GM10266 (cell line): ENCODE results near the gene ESRRG.

Source experiments
- DNase-seq: peaks from one replicate; pipeline ENCODE4 v3.0.0; 2012; ENCODE audit errors: extremely low spot score
- TF ChIP-seq, protein P1 (sequence below): IDR thresholded peaks from 2 replicates; pipeline ENCODE4 v1.5.1; 2012; ENCODE audit warnings: mild to moderate bottlenecking, low read depth; ENCODE audit not compliant: control insufficient read depth, insufficient read depth; ENCODE audit errors: missing control alignments

Gene ESRRG

GRCh38 chr1:216462066-216462775 lies 261.0 kb downstream of the ESRRG start:
- no peak for DNase-seq
- TF ChIP-seq, protein P1, sequence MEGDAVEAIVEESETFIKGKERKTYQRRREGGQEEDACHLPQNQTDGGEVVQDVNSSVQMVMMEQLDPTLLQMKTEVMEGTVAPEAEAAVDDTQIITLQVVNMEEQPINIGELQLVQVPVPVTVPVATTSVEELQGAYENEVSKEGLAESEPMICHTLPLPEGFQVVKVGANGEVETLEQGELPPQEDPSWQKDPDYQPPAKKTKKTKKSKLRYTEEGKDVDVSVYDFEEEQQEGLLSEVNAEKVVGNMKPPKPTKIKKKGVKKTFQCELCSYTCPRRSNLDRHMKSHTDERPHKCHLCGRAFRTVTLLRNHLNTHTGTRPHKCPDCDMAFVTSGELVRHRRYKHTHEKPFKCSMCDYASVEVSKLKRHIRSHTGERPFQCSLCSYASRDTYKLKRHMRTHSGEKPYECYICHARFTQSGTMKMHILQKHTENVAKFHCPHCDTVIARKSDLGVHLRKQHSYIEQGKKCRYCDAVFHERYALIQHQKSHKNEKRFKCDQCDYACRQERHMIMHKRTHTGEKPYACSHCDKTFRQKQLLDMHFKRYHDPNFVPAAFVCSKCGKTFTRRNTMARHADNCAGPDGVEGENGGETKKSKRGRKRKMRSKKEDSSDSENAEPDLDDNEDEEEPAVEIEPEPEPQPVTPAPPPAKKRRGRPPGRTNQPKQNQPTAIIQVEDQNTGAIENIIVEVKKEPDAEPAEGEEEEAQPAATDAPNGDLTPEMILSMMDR: no peak

DNA sequence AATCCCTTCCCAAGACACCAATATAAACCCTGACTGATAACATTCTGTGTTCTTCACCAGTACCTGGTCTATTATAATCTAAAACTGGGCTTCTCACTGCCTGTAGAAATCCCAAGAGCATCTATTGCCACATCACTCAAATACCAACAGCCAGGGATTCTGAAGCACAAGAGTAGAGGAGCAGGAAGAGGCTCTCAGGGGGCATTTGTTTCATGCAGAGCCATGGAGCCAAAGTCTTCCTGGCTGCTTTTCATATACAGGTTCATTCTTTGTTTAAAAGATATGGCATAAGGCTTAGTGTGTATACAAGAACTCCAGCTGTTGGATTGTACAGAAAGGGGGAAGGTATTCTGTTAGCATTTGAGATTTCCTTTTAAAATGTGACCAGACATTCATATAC lies 261.8 kb downstream of the ESRRG start:
- DNase-seq: no peak
- TF ChIP-seq, protein P1: no peak

DNA sequence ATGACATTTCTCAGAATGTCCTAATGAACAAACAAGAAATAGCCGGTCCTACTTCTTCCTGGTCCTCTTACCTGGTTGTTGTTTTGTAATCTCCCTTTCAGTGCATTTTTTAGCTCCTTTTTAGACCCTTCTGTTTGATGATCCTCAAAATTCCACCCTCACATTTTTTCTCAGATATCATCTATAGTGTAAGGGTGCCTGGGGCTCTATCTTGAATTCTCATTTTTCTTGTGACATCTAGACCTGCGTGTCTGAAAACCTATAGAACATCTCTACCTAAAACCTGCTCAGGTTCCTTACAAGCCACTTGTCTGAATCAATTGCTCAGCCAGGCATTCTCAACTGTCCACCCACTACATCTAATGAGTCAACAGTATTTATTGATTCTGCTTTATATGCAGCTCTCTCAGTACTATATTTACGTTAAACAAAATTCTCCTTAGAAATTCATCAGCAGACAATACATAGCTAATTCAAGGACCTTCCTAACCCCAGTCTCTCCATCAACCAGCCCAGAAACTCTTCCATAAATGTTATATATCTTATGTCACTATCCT lies 263.5 kb downstream of the ESRRG start:
- no peak for DNase-seq
- TF ChIP-seq, protein P1: no peak

GRCh38 chr1:216458812-216459211 lies 264.4 kb downstream of the ESRRG start:
- DNase-seq: no peak
- TF ChIP-seq, protein P1: no peak

GRCh38 chr1:216457356-216457755 lies 265.9 kb downstream of the ESRRG start:
- DNase-seq: no peak
- TF ChIP-seq, protein P1: no peak

GRCh38 chr1:216456682-216457081 lies 266.5 kb downstream of the ESRRG start:
- TF ChIP-seq, protein P1: no peak

GRCh38 chr1:216453777-216454176 lies 269.5 kb downstream of the ESRRG start:
- no peak for DNase-seq
- TF ChIP-seq, protein P1: no peak

More at GRCh38 chr1:216456682-216457081, 266.5 kb downstream of the ESRRG start:
- no peak for DNase-seq
